Superior temporal gyrus (tissue), 1 donor: Measurements from ENCODE around the gene PSME4.
"Not testable (repeated sequence)": the region's sequence is repeated elsewhere in the genome, so short reads cannot be mapped to it uniquely, and the experiment has no call there.

Experiments
- DNase-seq: peaks from one replicate; pipeline ENCODE4 v3.0.0-alpha.2; 2016; ENCODE audit errors: extremely low spot score

Gene PSME4

DNA sequence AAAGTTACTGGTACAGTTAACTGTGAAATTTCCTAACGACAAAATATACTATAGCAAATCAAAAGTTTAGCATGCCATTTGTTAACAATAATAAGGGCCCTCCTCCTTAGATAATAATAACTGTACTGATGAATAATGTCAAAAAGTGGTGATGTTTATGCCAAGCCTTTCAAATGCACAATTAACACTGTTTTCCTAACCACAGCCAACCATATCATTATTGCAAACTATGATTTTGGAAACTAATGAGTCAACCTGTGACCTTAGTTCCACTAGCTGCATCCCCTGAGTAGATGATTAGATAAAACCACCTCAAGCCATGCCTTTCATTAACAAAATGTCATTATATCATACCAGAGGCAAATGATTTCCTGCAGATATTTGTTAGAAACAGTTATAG, 85.9 kb downstream of the PSME4 start:
- DNase-seq = no peak

DNA sequence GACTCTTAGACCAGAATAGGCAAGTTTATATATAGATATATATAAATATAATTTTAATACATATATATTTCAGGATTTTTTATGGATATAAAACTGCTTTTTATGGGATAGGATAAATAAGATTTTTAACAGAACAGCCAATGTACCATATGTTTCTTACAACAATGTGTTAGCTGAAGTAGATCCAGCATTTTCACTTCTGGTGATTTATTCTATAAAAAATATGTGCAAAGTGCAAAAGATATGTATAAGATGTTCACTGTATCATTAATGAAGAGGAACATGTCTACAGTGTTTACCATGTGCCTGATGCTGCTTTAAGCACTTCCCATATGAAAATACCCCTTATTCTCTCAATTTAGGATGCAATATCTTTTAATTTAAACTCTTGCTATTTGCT, 88.8 kb downstream of the PSME4 start:
- no peak for DNase-seq

DNA sequence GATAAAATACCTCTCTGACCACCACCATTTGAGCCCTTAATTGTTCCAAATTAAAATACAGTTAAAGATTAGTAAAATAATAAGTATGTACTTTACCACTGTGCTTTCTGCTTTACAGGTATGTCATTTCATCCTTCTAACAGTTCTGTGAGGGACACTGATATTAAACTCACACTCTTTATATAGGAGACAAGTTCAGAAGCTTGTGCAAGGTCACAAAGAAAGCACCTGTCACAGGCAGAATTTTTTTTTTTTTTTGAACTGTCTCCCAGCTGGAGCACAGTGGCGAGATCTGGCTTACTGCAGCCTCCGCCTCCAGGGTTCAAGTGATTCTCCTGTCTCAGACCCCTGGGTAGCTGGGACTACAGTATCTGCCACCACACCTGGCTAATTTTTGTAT, 89.4 kb downstream of the PSME4 start:
- DNase-seq = no peak

DNA sequence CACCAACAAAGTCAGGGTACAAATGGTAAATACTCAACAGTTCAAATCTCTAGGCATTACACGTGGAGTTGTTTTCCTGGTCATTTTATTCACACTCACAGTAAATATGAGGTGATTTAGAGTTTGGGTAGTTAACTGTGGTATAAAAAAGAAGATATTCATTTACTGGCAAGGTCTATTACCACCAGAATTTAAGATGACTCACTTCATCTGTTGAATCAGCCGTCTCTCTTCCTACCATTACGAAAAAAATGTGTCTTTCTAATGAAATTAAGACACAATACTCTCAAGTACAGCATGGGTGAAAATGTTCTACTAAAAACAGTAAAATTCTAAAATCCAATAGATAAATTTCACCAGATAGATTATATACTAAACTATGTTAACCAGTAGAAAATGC, 90.0 kb downstream of the PSME4 start:
- no peak for DNase-seq

DNA sequence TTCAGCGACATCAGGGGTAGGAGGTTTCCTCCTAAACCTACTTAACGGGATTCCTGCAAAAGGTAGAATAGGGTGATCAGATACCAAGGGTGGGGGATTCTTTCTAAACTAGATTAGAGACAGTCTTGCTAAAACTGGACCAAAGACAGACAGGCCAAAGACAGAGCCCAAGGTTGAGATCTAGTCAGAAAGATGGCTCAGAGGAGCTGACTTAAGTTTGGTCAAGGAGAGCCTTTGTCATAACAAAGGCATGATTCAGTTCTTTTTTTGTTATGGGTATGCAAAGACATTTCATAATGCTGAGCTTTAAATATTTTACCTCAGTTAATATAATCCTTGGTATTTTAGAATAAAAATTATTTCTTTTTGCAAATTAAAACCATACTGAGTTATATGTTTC, 93.2 kb downstream of the PSME4 start:
- no peak for DNase-seq

DNA sequence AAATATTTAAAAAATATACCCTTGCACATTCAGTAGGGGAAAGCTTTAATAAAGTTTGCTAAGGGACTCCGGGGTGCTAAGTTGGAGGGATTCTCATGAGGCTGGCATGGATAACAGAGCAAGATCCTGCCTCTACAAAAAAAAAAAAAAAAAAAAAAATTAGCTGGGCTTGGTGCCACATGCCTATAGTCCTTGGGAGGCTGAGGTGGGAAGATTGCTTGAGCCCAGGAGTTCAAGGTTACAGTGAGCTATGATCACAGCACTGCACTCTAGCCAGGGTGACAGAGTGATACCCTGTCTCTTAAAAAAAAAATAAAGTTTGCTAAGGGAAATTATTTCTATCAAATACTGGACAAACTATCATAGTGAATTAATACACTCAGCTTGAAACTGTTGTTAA, 93.7 kb downstream of the PSME4 start:
- no peak for DNase-seq

DNA sequence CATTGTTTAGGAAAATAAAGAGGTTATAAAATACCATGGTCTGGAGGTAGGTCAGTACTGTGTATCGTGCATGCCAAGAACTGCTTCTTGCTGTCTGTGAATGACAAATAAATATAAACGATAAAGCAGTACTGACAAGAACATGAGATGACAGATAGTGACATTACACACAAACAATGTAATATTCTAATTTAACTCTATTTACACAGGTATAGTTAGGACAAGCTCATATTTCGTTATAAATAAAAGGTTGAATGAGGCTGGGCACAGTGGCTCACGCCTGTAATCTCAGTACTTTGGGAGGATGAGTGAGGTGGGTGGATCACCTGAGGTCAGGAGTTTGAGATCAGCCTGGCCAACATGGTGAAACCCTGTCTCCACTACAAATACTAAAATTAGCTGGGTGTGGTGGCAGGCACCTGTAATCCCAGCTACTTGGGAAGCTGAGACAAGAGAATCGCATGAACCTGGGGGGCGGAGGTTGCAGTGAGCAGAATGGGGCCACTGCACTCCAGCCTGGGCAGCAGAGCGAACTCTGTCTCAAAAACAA, 96.3 kb downstream of the PSME4 start:
- no peak for DNase-seq

DNA sequence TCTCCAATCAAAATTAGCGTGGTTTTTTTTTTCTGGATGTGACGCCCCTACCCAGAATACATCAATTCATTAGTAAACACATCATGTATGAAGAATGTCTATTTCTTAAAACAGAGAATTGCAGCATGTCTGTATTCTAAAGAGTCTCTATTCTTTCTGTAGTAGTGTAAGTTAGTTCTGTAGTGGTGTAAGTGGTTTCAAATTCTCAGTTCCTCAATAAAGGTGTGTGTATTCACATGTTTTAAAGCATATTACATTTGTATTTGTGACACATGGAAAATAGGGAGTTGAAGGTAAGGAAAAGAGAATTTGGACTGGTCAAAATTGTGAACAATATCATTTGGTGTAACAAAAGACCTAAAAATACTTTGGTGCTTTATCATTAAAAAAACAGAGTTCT, 103.0 kb downstream of the PSME4 start:
- no peak for DNase-seq

DNA sequence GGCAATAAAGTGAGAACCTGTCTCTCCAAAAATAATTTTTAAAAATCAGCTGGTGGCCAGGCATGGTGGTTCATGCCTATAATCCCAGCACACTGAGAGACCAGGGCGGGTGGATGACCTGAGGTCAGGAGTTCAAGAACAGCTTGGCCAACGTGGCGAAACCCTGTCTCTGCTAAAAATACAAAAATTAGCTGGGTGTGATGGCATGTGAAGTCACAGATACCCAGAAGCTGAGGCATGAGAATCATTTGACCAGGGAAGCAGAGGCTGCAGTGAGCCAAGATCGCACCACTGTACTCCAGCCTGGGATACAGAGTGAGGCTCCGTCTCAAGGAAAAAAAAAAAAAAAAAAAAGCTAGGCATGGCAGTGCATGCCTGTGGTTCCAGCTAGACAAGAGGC, 103.6 kb downstream of the PSME4 start:
- no peak for DNase-seq

DNA sequence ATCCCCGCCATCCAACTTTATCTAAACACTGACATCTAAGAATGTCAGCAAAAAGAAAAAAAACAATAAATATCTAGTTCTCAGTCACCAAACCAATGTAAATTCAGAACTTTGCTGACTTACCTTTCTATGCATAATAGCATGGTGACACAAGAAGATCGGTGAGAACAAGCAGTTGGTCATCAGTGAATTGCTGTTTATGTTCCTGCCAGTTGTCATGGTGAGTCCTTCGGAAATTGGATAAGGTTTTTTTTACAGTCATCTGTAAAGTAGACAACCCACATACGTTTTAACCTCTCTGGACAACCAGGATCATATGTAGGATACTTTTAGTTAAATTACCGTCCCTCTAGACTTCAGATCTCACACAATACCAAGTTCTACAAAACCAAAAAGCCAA, 104.8 kb downstream of the PSME4 start:
- DNase-seq = no peak

DNA sequence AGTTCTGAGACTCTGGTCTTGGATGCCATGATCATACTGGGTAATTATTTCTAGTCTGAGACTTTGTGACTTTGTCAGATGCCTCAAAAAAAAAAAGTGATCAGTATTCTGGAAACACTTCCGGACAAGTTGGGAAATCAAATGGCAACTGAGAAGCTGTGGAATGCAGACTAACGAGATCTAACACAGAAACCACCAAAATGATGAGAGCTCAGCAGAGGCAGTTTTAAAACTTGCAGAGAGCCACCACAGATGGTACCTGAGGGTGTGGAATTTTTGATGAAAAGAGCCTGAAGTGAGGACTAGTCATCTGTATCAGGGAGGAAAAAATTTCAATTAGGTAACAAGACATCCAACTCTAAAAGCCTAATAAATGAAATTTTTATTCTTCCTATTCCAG, 105.5 kb downstream of the PSME4 start:
- DNase-seq = no peak

DNA sequence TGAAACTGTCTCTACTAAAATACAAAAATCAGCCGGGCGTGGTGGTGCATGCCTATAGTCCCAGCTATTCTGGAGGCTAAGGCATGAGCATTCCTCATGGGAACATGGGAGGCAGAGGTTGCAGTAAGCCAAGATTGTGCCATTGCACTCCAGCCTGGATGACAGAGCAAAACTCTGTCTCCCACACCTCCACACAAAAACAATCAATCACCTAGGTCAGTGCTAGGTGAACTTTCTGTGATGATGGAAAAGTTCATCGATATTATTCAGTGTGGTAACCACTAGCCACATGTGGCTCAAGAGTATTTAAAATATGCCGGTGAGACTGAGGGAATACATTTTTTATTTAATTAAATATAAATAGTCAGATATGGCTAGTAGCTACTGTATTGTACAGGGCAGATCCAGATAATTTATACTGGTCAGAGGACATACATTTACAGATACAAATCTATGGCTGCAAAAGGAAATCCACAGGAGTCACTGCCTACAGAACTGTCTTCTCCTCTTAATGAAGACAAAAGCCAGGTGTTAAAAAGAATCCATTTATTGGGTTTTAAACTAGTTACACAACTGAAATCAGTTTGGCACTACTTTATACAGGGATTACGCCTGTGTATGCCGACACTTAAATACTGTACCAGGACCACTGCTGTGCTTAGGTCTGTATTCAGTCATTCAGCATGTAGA, 107.1 kb downstream of the PSME4 start:
- no peak for DNase-seq

DNA sequence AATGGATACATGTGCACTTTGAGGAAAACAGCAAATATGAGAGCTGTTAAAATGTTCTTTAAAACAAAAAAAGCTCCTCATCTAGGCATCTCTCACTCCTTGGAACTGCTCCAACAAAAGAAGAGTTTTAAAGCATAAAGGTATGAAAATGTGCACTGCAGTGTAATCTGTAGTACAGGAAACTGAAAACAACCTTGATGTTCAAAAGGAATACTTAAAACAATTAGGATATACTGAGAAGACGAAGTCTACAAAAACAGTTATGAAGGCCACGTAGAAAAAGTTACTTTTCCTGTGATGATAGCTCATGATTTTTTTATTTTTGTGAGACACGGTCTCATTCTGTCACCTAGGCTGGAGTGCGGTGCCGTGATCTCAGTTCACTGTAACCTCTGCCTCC, 109.0 kb downstream of the PSME4 start:
- no peak for DNase-seq

DNA sequence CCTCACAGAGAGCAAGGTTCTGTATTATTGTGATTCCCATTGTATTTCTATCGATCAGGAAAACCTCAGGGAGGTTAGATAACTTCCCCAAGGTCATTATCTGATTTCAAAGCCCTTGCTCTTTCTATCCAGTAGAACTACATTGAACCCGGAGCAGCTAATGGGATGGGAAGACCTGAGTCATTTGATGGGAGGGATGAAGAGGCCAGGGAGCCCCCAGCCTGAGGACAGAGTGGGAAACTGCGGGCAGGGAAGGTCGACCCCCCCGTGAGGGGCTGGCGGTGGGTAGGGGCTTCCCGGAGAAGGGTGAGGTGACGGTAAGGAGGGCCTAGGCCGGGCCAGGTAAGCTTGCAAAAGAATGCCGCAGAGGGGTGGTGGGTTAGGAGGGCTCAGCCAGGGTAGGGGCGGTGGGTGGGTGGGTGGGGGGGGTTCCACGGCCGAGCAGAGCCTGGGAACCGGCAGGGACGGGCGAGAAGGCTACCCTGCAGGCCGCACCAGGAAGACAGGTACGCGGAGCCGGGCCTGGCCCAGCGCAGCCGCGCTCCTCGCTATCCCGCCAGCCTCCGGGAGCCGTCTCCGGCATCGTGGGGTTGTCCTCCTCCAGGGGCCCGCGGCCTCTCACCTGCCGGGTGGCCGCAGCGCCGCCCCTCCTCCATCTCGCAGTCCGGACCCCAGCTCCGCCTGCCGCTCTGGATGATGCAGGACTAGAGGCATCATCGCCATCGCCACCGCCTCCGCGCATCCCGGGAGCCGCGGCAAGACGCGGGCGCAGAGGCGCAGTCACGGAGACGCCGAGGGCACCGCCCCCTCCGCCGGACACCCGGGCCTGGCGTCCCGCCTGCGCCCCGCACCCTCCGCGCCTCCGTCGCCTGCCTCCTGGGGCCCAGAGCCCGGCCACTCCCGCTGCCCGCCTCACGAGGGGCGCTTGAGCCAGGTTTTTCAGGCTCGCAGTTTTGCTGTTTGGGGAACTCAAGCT, 111.3 kb downstream of the PSME4 start, which contains the start of gene GPR75:
Gene GPR75, minus strand, starts transcription at position 762 of the 976 bp plus-strand sequence. CDS start 5,211 bp downstream, outside the sequence.
- DNase-seq = peak; percentile 64

DNA sequence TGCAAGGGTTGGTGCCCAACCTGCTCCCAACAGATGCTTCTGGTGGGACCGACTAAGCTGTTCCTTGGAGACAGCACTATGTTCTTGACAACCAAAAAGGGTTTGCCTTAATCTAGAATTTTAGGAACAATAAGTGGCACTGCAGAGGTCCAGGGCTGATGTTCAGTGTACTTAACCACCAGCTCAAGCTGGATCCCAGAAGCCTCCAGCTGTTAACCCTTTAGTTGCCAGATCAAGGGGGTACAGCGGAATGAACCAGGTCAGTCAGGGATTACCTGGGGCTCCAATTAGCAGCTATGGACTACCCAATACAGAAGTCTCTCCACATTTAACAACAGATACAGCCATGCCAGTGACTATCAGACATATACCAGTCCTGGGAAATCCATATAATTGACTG, 114.5 kb downstream of the PSME4 start:
- DNase-seq = no peak

DNA sequence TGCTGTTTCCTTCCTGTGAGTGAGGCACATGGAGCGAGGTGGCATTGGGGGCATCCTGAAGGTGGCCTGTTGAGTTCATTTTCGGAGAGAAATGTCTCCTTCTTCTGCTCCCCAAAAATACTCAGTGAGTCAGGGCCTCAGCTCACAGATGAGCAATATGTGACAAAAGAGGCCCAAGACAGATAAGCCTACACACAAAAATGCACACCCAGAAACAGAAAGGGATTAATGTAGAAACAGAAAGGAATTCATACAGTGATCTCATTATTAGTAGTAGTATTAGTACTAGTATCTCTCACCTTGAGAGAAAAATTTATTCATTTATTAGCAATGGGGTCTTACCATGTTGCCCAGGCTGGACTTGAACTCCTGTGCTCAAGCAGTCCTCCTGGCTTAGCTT, 116.1 kb downstream of the PSME4 start:
- DNase-seq = no peak

DNA sequence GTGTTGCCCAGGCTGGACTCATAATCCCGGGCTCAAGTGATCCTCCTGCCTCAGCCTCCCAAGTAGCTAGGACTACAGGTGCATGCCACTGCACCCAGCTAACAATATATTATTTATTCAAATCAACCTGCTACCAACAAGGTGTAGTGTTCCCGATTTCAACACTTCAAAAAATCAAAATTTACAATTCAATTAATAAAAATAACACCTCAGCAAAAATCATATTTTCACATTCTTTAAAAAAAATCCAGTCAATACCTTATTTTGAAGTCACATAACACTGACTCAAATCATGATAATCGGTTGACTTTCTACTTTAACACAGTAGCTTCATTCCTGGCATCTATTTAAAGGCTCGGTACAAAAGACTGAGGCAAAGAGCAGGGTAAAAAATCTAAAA, 118.3 kb downstream of the PSME4 start:
- no peak for DNase-seq

DNA sequence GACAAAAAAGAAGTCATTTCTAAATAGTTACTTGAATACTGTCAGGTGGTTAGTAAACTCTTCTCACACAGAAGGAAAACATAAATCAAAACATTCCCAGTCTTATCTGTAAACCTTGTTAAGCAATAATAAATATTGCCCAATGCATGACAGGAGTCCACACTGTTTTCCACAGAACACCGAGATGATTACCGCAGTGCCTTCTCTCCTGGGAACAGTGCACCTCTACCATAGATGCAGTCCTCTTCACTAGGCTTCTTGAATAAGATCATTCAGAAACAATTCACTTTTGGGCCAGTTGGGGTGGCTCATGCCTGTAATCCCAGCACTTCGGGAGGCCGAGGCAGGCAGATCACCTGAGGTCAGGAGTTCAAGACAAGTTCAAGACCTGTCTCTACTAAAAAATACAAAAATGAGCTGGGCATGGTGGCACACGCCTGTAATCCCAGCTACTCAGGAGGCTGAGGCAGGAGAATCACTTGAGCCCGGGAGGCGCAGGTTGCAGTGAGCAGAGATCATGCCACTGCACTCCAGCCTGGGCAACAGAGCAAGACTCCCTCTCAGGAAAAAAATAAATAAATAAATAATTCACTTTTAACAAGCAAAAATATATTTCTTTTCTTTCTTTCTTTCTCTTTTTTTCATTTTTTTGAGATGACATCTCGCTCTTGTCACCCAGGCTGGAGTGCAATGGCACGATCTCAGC, 119.6 kb downstream of the PSME4 start:
- not testable (repeated sequence) for DNase-seq

DNA sequence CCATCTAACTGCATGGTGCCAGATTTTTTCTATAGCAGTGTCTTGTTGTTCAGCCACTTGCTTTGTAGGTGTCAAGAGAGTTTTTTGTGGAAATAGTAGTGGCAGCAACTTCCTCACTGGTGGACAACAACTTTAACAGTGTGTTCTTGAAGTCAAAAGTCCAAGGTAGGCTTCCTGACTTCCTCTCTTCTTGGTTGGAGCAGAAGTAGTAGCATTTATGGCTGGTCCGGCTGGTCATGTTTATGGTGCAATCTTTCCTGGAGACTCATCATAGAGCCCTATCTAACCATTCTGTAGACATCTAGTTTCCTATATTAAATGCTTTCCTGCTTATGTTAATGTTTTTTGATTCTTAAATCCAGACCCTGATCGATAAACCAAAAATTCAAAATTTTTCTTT, 122.7 kb downstream of the PSME4 start:
- DNase-seq = no peak

DNA sequence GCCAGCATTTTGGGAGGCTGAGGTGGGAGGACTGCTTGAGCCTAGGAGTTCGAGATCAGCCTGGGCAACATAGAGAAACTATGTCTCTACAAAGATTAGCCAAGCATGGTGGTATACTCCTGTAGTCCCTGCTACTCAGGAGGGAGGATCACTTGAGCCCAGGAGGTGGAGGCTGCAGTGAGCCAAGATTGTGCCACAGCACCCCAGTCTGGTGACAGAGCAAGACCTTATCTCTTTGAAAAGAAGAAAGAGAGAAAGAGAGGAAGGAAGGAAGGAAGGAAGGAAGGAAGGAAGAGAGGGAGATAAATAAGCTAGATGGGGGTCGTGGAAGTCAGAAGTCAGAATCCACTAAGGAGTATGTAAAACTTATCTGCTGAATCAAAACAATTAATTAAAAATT, 127.2 kb downstream of the PSME4 start:
- DNase-seq = no peak

DNA sequence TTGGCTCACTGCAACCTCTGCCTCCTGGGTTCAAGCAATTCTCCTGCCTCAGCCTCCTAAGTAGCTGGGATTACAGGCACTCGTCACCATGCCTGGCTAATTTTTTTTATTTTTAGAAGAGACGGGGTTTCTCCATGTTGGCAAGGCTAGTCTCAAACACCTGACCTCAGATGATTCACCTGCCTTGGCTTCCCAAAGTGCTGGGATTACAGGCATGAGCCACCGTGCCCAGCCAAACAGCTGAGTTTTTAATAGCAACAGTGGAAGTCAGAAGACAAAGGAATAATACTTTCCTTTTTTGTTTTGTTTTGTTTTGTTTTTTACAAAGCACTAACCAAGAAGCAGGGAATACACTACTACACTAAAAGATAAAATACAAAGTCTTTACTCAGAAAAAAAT, 127.9 kb downstream of the PSME4 start:
- no peak for DNase-seq

DNA sequence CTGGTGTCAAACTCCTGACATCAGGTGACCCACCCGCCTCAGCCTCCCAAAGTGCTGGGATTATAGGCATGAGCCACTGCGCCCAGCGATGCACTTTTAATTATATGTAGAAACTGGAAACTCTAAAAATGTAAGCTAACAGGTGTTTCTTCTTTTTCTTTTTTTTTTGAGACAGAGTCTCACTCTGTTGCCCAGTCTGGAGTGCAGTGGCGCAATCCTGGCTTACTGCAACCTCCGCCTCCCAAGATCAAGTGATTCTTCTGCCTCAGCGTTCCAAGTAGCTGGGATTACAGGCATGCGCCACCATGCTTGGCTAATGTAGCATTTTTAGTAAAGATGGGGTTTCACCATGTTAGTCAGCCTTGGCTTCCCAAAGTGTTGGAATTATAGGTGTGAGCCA, 129.1 kb downstream of the PSME4 start:
- DNase-seq = not testable (repeated sequence)
